Body of pancreas (tissue), 4 donors: ENCODE results near the gene C16orf74. TPM values are rescaled to one million over a fixed set of nuclear protein-coding genes. Genes with fewer than 3 reads are reported as not detected.

Source experiments
- ATAC-seq: fragments of 150-250 bp; one replicate; pipeline ENCODE4 v1.9.1; 2016
- DNase-seq, 4 donors: peaks; one replicate each; pipeline ENCODE4 v3.0.0-alpha.2; 2019
- H3K27ac ChIP-seq, 4 donors: fragments of 200-600 bp; sonication (generic); 1 replicate in 3 of 4; 2 replicates in 1 of 4; pipeline versions ENCODE4 v1.5.1 to v1.6.1; 2016 to 2019; ENCODE audit warnings: mild to moderate bottlenecking in 1 of 4, mixed read lengths in 1 of 4, moderate library complexity in 1 of 4
- H3K27me3 ChIP-seq, 2 donors: fragments of 200-600 bp; sonication (generic); one replicate each; pipeline ENCODE4 v1.6.0; 2016; ENCODE audit warnings: mild to moderate bottlenecking in 1 of 2
- H3K36me3 ChIP-seq, 2 donors: fragments of 200-600 bp; sonication (generic); replicated peaks in 1 of 2; 2 replicates each; pipeline ENCODE4 v1.5.1; 2016; ENCODE audit warnings: low read depth in 2 of 2; ENCODE audit not compliant: insufficient read depth in 1 of 2
- H3K4me1 ChIP-seq: fragments of 200-600 bp; sonication (generic); one replicate; pipeline ENCODE4 v1.6.0; 2016
- H3K4me3 ChIP-seq, 2 donors: fragments of 200-600 bp; sonication (generic); 1 replicate in 1 of 2; 2 replicates in 1 of 2; pipeline ENCODE4 v1.5.1; 2016 to 2019
- H3K9me3 ChIP-seq, 3 donors: fragments of 200-600 bp; sonication (generic); 1 replicate in 2 of 3; 2 replicates in 1 of 3; pipeline ENCODE4 v1.5.1; 2016
- CTCF ChIP-seq, 7 experiments: fragments of 450-650 bp in 4 of 7; fragments of 200-600 bp in 3 of 7; sonication (generic) in 3 of 7; IDR thresholded peaks; one replicate each; pipeline ENCODE4 v1.5.1; 2016 to 2019; ENCODE audit warnings: antibody characterized with exemption in 7 of 7
- POLR2A ChIP-seq, 3 donors: fragments of 450-650 bp; IDR thresholded peaks; one replicate each; pipeline ENCODE4 v1.6.1; 2016; ENCODE audit warnings: antibody characterized with exemption in 3 of 3, mild to moderate bottlenecking in 2 of 3
- WGBS, 2 donors: methylation state at CpG; one replicate each; pipeline ENCODE4 v1.1.5; 2017; 5-methylcytosine and 5-hydroxymethylcytosine counted together
- intact Hi-C: fragments of 100-400 bp; cut with DNase I; formaldehyde crosslinking; loops from one replicate; pipeline ENCODE4 v1.15.1; 2023
- total RNA-seq, 2 donors: library from RNA; depleted of rRNA; stranded (reverse); fragments of >200 nt; gene quantifications; one replicate each; pipeline ENCODE4 v1.1.0, GENCODE V29; 2016

The C16orf74 gene
- total RNA-seq, 2 donors from 2014 or later: 1.0 to 5.9 TPM

DNA sequence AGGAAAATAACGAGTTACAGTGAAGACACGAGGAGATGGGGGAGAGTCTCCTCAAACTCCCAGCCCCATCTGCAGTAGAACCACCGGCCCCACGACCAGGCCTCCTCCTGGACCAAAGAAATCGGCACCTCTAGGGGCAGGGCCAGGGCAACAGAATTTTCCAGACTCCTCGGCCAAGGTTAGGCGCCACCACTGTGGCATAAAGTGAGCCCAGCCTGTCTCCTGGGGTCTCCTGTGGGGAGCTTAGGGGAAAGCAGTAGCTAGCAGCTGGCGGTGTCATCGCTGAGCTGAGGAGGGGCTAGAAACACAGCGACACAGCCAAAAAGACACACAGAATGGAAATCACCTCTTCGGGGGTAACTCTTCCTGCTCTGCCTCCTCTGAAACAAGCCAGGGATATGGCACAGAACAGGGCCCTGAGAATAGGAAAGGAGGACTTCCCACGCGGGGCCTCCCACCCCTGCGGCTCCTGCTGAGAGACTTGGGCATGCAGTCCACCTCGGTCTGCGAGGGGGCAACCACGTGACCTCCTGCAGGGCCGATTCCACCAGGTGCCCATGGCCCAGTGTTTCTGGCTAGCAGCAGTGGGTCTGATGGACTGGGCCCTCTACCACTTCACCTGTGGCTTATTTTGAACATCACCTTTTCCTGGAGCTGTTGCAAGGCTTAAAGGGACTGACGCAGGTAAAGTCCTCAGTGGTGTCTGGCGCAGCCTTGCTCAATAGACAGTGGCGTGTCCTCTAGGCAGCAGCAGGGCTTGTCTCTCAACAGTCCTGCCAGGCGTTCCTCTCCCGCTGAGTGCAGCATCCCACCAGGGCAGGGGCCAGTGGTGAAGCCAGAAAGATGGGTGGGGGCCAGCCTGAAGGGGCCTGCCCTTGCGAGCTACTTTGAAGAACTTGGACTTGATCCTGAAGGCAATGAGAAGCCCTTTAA lies 55.4 kb downstream of the C16orf74 start:
- Histone ChIP-seq H3K36me3 (no peaks in the 10 kb centered on the region), H3K4me1 (peaks cover 3% of the 10 kb centered on the region), H3K4me3 (no peak overlapping the region), H3K9me3 (no peaks in the 10 kb centered on the region), H3K27ac (no peak overlapping the region), H3K27me3 (no peaks in the 10 kb centered on the region)
- intact Hi-C loops: no loop called here
- ATAC-seq (no peak), DNase-seq (no peak)
- no peak for TF ChIP-seq POLR2A (IDR thresholded peaks at IDR 0.05)
- TF ChIP-seq CTCF (IDR thresholded peaks at IDR 0.05): no peak
- 61 to 70% methylated on average over 17 to 23 of the region's 24 CpGs for WGBS, 2 donors

- ATAC-seq (no peak), DNase-seq (peak in 3 of 4 donors; percentile 34 to 42 (median 34))
- Histone ChIP-seq H3K4me1 (peaks cover 23% of the 10 kb centered on the region), H3K9me3 (no peaks in the 10 kb centered on the region), H3K4me3 (no peak overlapping the region), H3K27ac (no peak overlapping the region), H3K36me3 (no peaks in the 10 kb centered on the region), H3K27me3 (no peaks in the 10 kb centered on the region)
- intact Hi-C loops: no loop called here
- no peak for TF ChIP-seq CTCF (IDR thresholded peaks at IDR 0.05)
- WGBS, 2 donors: 18 to 32% methylated on average over 7 of the region's 7 CpGs
Observed at GRCh38 chr16:85690469-85691064, 60.3 kb downstream of the C16orf74 start.

DNA sequence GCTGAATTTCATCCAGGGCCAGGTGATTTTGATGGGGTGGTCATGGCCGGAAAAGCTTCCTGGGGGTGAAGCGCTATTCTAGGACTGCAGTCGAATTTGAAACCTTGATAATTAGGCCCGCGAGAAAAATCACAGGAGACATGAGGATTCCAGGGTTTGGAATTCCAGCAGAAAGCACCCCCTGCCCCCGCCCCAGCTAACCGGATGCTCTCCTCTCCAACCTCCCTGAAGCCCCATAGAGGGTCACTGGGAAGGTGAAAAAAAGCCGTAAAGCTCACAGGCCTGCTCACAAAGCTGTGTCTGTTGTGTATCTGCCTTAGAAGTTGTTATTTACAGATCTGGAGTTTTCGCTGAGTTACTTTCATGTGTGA lies 61.0 kb downstream of the C16orf74 start:
- DNase-seq (no peak), ATAC-seq (no peak)
- peaks cover 23% of the 10 kb centered on the region for H3K4me1 ChIP-seq
- H3K9me3 ChIP-seq: no peaks in the 10 kb centered on the region
- H3K27me3 ChIP-seq: no peaks in the 10 kb centered on the region
- WGBS, 2 donors: 28 to 45% methylated on average over 8 to 9 of the region's 9 CpGs
- TF ChIP-seq CTCF (IDR thresholded peaks at IDR 0.05) (no peak), POLR2A (IDR thresholded peaks at IDR 0.05) (no peak)
- intact Hi-C loops: no loop called here
- H3K27ac ChIP-seq: no peak overlapping the region
- no peak overlapping the region for H3K4me3 ChIP-seq
- H3K36me3 ChIP-seq: no peaks in the 10 kb centered on the region

DNA sequence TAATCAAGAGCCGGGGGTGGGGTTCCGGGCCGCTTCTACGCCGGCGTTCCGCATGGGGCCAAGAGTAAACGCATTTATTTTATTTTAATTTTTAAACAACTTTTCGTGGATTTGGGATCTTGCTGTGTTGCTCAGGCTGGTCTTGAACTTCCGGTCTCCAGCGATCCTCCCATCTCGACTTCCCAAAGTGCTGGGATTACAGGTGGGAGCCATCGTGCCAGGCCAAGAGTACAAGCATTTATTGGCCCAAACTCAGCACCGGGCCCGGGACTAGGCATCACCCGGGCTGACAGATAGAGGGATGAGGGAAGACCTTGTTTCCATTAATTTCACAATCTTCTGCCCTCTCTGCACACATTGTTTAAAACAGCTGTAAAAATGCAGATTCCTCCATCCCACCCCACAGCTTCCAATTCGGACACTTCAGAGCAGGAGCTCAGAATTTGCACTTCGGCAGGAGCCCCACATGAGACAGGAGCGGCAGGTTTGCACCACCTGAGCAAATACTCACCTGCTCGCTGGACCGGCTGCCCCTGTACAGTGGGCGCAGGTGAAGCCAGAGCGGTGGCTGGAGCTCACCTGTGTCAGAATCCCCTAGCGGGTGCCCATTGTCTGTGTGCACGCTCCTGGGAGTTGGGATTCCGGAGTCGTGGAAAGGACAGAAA lies 61.5 kb downstream of the C16orf74 start:
- Histone ChIP-seq H3K4me3 (no peak overlapping the region), H3K4me1 (peaks cover 23% of the 10 kb centered on the region), H3K27me3 (no peaks in the 10 kb centered on the region), H3K27ac (no peak overlapping the region), H3K36me3 (no peaks in the 10 kb centered on the region), H3K9me3 (no peaks in the 10 kb centered on the region)
- TF ChIP-seq CTCF (IDR thresholded peaks at IDR 0.05) (no peak), POLR2A (IDR thresholded peaks at IDR 0.05) (no peak)
- DNase-seq (peak; percentile 33 to 56 (median 40)), ATAC-seq (peak; percentile 3)
- intact Hi-C loops: no loop called here
- 10 to 15% methylated on average over 27 of the region's 27 CpGs for WGBS, 2 donors
